ENCODE measurements around the gene CELA2B.
"Not testable (repeated sequence)": the region's sequence is repeated elsewhere in the genome, so short reads cannot be mapped to it uniquely, and the experiment has no call there.

The CELA2B gene

DNA sequence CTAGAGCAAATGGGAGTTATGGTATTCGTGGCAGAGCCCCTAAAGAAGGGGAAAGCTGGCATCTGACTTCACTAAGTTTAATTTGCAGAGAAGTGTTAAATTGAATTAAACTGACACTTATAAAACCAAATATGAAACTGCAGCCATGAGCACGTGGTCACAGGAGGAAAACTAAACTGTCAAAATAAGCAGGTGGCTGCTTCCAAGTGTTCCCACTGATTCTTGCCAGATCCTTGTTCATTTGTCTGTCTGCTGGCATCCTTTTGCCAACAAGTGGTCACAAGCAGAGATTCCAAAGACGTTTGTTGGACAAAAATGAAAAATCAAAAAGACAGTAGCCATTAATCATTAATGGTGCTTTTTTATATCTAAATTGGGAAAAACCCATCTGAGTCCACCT lies 6.5 kb upstream of the CELA2B start:
- no peaks in the 10 kb centered on the region for H3K36me3 ChIP-seq (ENCODE audit: control insufficient read depth, insufficient read depth, low read length)
- no peak overlapping the region for H3K9ac ChIP-seq (ENCODE audit: low read depth, low read length)
- H3K27ac ChIP-seq (ENCODE audit: low read depth, low read length), result no peak overlapping the region
- H3K27me3 ChIP-seq (ENCODE audit: control insufficient read depth, insufficient read depth, low read length), result no peaks in the 10 kb centered on the region
- no peaks in the 10 kb centered on the region for H3K9me3 ChIP-seq (ENCODE audit: control insufficient read depth, insufficient read depth, low read length)
- H3K4me3 ChIP-seq (ENCODE audit: low read depth, low read length), result no peak overlapping the region
- no peaks in the 10 kb centered on the region for H3K4me1 ChIP-seq (ENCODE audit: control insufficient read depth, insufficient read depth, low read length)

GRCh38 chr1:15469821-15470448 lies 6.0 kb upstream of the CELA2B start:
- H3K4me3 ChIP-seq (ENCODE audit: low read depth, low read length); H3K27ac ChIP-seq (ENCODE audit: low read depth, low read length); H3K9me3 ChIP-seq (ENCODE audit: control insufficient read depth, insufficient read depth, low read length); H3K9ac ChIP-seq (ENCODE audit: low read depth, low read length); H3K4me1 ChIP-seq (ENCODE audit: control insufficient read depth, insufficient read depth, low read length); H3K36me3 ChIP-seq (ENCODE audit: control insufficient read depth, insufficient read depth, low read length); H3K27me3 ChIP-seq (ENCODE audit: control insufficient read depth, insufficient read depth, low read length): not testable (repeated sequence)

- not testable (repeated sequence) for H3K36me3 ChIP-seq (ENCODE audit: control insufficient read depth, insufficient read depth, low read length); H3K27ac ChIP-seq (ENCODE audit: low read depth, low read length); H3K27me3 ChIP-seq (ENCODE audit: control insufficient read depth, insufficient read depth, low read length); H3K9me3 ChIP-seq (ENCODE audit: control insufficient read depth, insufficient read depth, low read length); H3K9ac ChIP-seq (ENCODE audit: low read depth, low read length); H3K4me1 ChIP-seq (ENCODE audit: control insufficient read depth, insufficient read depth, low read length); H3K4me3 ChIP-seq (ENCODE audit: low read depth, low read length)
Observed at GRCh38 chr1:15471067-15471466, 4.8 kb upstream of the CELA2B start.

- H3K4me3 ChIP-seq (ENCODE audit: low read depth, low read length); H3K36me3 ChIP-seq (ENCODE audit: control insufficient read depth, insufficient read depth, low read length); H3K27ac ChIP-seq (ENCODE audit: low read depth, low read length); H3K27me3 ChIP-seq (ENCODE audit: control insufficient read depth, insufficient read depth, low read length); H3K9me3 ChIP-seq (ENCODE audit: control insufficient read depth, insufficient read depth, low read length); H3K9ac ChIP-seq (ENCODE audit: low read depth, low read length); H3K4me1 ChIP-seq (ENCODE audit: control insufficient read depth, insufficient read depth, low read length): not testable (repeated sequence)
Observed at GRCh38 chr1:15471723-15472122, 4.2 kb upstream of the CELA2B start.

DNA sequence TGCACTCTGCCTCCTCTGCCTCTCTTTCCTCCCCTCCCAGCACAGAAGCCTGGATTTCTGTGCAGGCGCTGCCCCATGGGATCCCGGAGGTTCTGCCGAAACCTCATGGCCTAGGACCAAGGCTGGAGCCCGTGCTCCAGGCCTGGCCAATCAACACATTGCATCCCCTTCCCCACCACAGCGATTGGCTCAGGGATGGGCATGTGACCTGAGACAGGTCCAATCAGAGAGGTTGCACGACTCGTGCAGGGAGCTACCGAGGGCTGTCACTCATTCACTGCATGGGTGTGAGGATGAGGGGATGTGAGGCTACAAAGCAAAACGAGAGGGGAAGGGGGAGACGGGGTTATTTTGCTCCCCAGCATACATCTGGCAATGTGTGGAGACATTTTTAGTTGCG lies 3.3 kb upstream of the CELA2B start:
- Histone ChIP-seq H3K36me3 (ENCODE audit: control insufficient read depth, insufficient read depth, low read length) (no peaks in the 10 kb centered on the region), H3K27me3 (ENCODE audit: control insufficient read depth, insufficient read depth, low read length) (no peaks in the 10 kb centered on the region), H3K4me3 (ENCODE audit: low read depth, low read length) (no peak overlapping the region), H3K9me3 (ENCODE audit: control insufficient read depth, insufficient read depth, low read length) (no peaks in the 10 kb centered on the region), H3K4me1 (ENCODE audit: control insufficient read depth, insufficient read depth, low read length) (no peaks in the 10 kb centered on the region), H3K9ac (ENCODE audit: low read depth, low read length) (no peak overlapping the region), H3K27ac (ENCODE audit: low read depth, low read length) (no peak overlapping the region)

- Histone ChIP-seq H3K4me3 (ENCODE audit: low read depth, low read length) (no peak overlapping the region), H3K27ac (ENCODE audit: low read depth, low read length) (no peak overlapping the region), H3K4me1 (ENCODE audit: control insufficient read depth, insufficient read depth, low read length) (no peaks in the 10 kb centered on the region), H3K9me3 (ENCODE audit: control insufficient read depth, insufficient read depth, low read length) (no peaks in the 10 kb centered on the region), H3K9ac (ENCODE audit: low read depth, low read length) (no peak overlapping the region), H3K36me3 (ENCODE audit: control insufficient read depth, insufficient read depth, low read length) (no peaks in the 10 kb centered on the region), H3K27me3 (ENCODE audit: control insufficient read depth, insufficient read depth, low read length) (no peaks in the 10 kb centered on the region)
Observed at GRCh38 chr1:15476927-15477326, 1.0 kb downstream of the CELA2B start.

GRCh38 chr1:15477646-15478212 lies 1.8 kb downstream of the CELA2B start:
- H3K36me3 ChIP-seq (ENCODE audit: control insufficient read depth, insufficient read depth, low read length), result no peaks in the 10 kb centered on the region
- H3K27me3 ChIP-seq (ENCODE audit: control insufficient read depth, insufficient read depth, low read length), result no peaks in the 10 kb centered on the region
- H3K4me1 ChIP-seq (ENCODE audit: control insufficient read depth, insufficient read depth, low read length), result no peaks in the 10 kb centered on the region
- no peak overlapping the region for H3K9ac ChIP-seq (ENCODE audit: low read depth, low read length)
- no peak overlapping the region for H3K4me3 ChIP-seq (ENCODE audit: low read depth, low read length)
- H3K27ac ChIP-seq (ENCODE audit: low read depth, low read length), result no peak overlapping the region
- no peaks in the 10 kb centered on the region for H3K9me3 ChIP-seq (ENCODE audit: control insufficient read depth, insufficient read depth, low read length)

- H3K4me3 ChIP-seq (ENCODE audit: low read depth, low read length), result no peak overlapping the region
- H3K9me3 ChIP-seq (ENCODE audit: control insufficient read depth, insufficient read depth, low read length), result no peaks in the 10 kb centered on the region
Observed at GRCh38 chr1:15479654-15480347, 3.9 kb downstream of the CELA2B start.

DNA sequence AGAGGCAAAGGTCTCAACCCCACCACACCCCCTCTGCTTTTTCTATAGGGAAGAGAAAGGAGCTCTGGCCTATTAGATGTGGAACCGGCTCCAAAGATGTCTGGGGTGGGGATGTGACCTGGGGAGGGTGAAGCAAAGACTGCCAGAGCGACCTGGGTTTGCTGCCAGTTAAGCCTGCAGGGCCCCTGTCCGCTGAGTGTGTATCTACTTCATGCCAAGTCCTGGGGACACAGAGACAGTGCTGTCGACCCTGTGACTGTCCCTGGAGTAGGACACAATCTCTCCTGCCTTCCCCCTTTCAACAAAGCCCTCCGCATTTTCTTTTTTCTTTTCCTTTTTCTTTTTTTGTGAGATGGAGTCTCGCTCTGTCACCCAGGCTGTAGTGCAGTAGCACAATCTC lies 6.6 kb downstream of the CELA2B start:
- H3K36me3 ChIP-seq (ENCODE audit: control insufficient read depth, insufficient read depth, low read length); H3K9ac ChIP-seq (ENCODE audit: low read depth, low read length); H3K9me3 ChIP-seq (ENCODE audit: control insufficient read depth, insufficient read depth, low read length); H3K4me1 ChIP-seq (ENCODE audit: control insufficient read depth, insufficient read depth, low read length); H3K4me3 ChIP-seq (ENCODE audit: low read depth, low read length); H3K27ac ChIP-seq (ENCODE audit: low read depth, low read length); H3K27me3 ChIP-seq (ENCODE audit: control insufficient read depth, insufficient read depth, low read length): not testable (repeated sequence)

More at GRCh38 chr1:15479654-15480347, 3.9 kb downstream of the CELA2B start:
- H3K27ac ChIP-seq (ENCODE audit: low read depth, low read length), result no peak overlapping the region
- no peaks in the 10 kb centered on the region for H3K27me3 ChIP-seq (ENCODE audit: control insufficient read depth, insufficient read depth, low read length)
- H3K4me1 ChIP-seq (ENCODE audit: control insufficient read depth, insufficient read depth, low read length), result no peaks in the 10 kb centered on the region
- H3K9ac ChIP-seq (ENCODE audit: low read depth, low read length), result no peak overlapping the region
- H3K36me3 ChIP-seq (ENCODE audit: control insufficient read depth, insufficient read depth, low read length), result no peaks in the 10 kb centered on the region

- not testable (repeated sequence) for H3K4me3 ChIP-seq (ENCODE audit: low read depth, low read length); H3K27ac ChIP-seq (ENCODE audit: low read depth, low read length); H3K9ac ChIP-seq (ENCODE audit: low read depth, low read length); H3K9me3 ChIP-seq (ENCODE audit: control insufficient read depth, insufficient read depth, low read length); H3K4me1 ChIP-seq (ENCODE audit: control insufficient read depth, insufficient read depth, low read length); H3K27me3 ChIP-seq (ENCODE audit: control insufficient read depth, insufficient read depth, low read length); H3K36me3 ChIP-seq (ENCODE audit: control insufficient read depth, insufficient read depth, low read length)
Observed at GRCh38 chr1:15482983-15483543, 7.2 kb downstream of the CELA2B start.

- Histone ChIP-seq H3K4me3 (ENCODE audit: low read depth, low read length) (no peak overlapping the region), H3K36me3 (ENCODE audit: control insufficient read depth, insufficient read depth, low read length) (no peaks in the 10 kb centered on the region), H3K27ac (ENCODE audit: low read depth, low read length) (no peak overlapping the region), H3K9me3 (ENCODE audit: control insufficient read depth, insufficient read depth, low read length) (no peaks in the 10 kb centered on the region), H3K9ac (ENCODE audit: low read depth, low read length) (no peak overlapping the region), H3K4me1 (ENCODE audit: control insufficient read depth, insufficient read depth, low read length) (no peaks in the 10 kb centered on the region), H3K27me3 (ENCODE audit: control insufficient read depth, insufficient read depth, low read length) (no peaks in the 10 kb centered on the region)
Observed at GRCh38 chr1:15483971-15484370, 8.1 kb downstream of the CELA2B start.

Measured in HUES48 (cell line).